ENCODE measurements around the gene RAB11FIP4. TPM values are rescaled to one million over a fixed set of nuclear protein-coding genes. Genes with fewer than 3 reads are reported as not detected.

RAB11FIP4 gene
- total RNA-seq, 1 experiment from 2014 or later: 10.8 TPM

GRCh38 chr17:31460226-31460721 lies 68.8 kb downstream of the RAB11FIP4 start:
- in situ Hi-C loops (cut with HindIII; ENCODE audit: low pct_unique_long_range_greater_than_20kb, low sequenced_read_pairs) (no loop called here), intact Hi-C loops (cut with micrococcal nuclease; ENCODE audit: unreplicated experiment) (no loop called here)
- ChIA-PET POLR2A (no interaction called here), CTCF (no interaction called here)
- DNase-seq (ENCODE audit: low read depth, low spot score) (no peak), ATAC-seq (no peak)
- Histone ChIP-seq H3K4me1 (ENCODE audit: control insufficient read depth, insufficient read depth, low read length) (no peaks in the 10 kb centered on the region), H3K27ac (ENCODE audit: low read length) (no peak overlapping the region), H3K9me3 (ENCODE audit: control insufficient read depth, insufficient read depth, low read depth, low read length) (no peaks in the 10 kb centered on the region), H3K36me3 (ENCODE audit: control insufficient read depth, insufficient read depth, low read length) (no peaks in the 10 kb centered on the region), H3K4me3 (ENCODE audit: low read depth in 2 of 2, low read length in 2 of 2) (no peak overlapping the region), H3K27me3 (ENCODE audit: control insufficient read depth, insufficient read depth, low read length) (no peaks in the 10 kb centered on the region)
- TF ChIP-seq POLR2AphosphoS5 (IDR thresholded peaks at IDR 0.05; ENCODE audit: low read depth, low read length) (no peak), TCF7L2 (IDR thresholded peaks at IDR 0.05; ENCODE audit: low read depth, low read length) (no peak), CTCF (IDR thresholded peaks at IDR 0.05) (no peak), SIN3A (IDR thresholded peaks at IDR 0.05; ENCODE audit: borderline replicate concordance, insufficient read depth, low read depth, low read length) (no peak), REST (IDR thresholded peaks at IDR 0.05; ENCODE audit: insufficient read depth in 1 of 2, low read depth in 2 of 2, low read length in 1 of 2) (no peak)
- no TSS peak for BruUV-seq (replicated peaks)

DNA sequence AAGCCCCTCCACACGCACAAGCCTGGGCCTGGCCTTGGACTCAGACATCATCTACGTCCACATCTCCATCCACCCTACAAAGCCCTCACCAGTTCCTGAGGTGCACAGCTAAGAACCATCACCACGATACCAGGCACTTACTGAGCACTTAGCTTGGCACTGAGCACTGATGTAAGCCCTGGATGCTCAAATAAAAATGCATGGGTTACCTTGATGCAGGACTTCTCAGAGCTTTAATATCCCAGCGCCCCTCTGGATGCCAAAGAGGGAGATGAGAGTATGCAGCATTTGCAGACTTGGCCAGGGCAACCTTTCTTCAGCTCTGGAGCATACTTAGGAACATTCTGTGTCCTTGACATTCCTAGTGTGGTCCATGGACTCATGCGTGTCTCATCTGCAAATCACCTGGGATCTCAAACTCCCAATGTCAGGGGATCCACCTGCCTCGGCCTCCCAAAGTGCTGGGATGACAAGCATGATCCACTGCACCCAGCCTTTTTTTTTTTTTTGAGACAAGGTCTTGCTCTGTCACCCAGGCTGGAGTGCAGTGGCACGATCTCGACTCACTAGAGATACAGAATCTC lies 69.8 kb downstream of the RAB11FIP4 start:
- Histone ChIP-seq H3K9me3 (ENCODE audit: control insufficient read depth, insufficient read depth, low read depth, low read length) (no peaks in the 10 kb centered on the region), H3K4me3 (ENCODE audit: low read depth in 2 of 2, low read length in 2 of 2) (no peak overlapping the region), H3K27ac (ENCODE audit: low read length) (no peak overlapping the region), H3K4me1 (ENCODE audit: control insufficient read depth, insufficient read depth, low read length) (no peaks in the 10 kb centered on the region), H3K27me3 (ENCODE audit: control insufficient read depth, insufficient read depth, low read length) (no peaks in the 10 kb centered on the region), H3K36me3 (ENCODE audit: control insufficient read depth, insufficient read depth, low read length) (no peaks in the 10 kb centered on the region)
- ChIA-PET CTCF (interaction anchor here (0.7 kb wide), 2 partner anchors 21 to 42 kb away, joined by 4 to 6 read pairs; no protein-coding TSS in a partner anchor), POLR2A (no interaction called here)
- DNase-seq (ENCODE audit: low read depth, low spot score) (no peak), ATAC-seq (no peak)
- BruUV-seq (replicated peaks): no TSS peak
- intact Hi-C loops (cut with micrococcal nuclease; ENCODE audit: unreplicated experiment) (no loop called here), in situ Hi-C loops (cut with HindIII; ENCODE audit: low pct_unique_long_range_greater_than_20kb, low sequenced_read_pairs) (no loop called here)
- TF ChIP-seq SIN3A (IDR thresholded peaks at IDR 0.05; ENCODE audit: borderline replicate concordance, insufficient read depth, low read depth, low read length) (no peak), POLR2AphosphoS5 (IDR thresholded peaks at IDR 0.05; ENCODE audit: low read depth, low read length) (no peak), CTCF (IDR thresholded peaks at IDR 0.05) (no peak), TCF7L2 (IDR thresholded peaks at IDR 0.05; ENCODE audit: low read depth, low read length) (no peak), REST (IDR thresholded peaks at IDR 0.05; ENCODE audit: insufficient read depth in 1 of 2, low read depth in 2 of 2, low read length in 1 of 2) (no peak)
